Activated CD4-positive, alpha-beta T cell treated with anti-CD3 and anti-CD28 coated beads, Interleukin-2, amount 50 U/mL, for 48 hours (primary cell): ENCODE measurements around the gene HOXB6.

ENCODE experiments used
- DNase-seq, 2 experiments: peaks; one replicate each; pipeline ENCODE4 v3.0.0-alpha.2; 2020

HOXB6 gene

GRCh38 chr17:48604770-48605329 is at the start of gene HOXB6:
HOXB6 (minus strand) TSS chr17:48604986; CDS start chr17:48598150, 6,836 bp downstream.
- no peak for DNase-seq

- DNase-seq = no peak
Measured at GRCh38 chr17:48649741-48650140, 45.0 kb upstream of the HOXB6 start.

DNA sequence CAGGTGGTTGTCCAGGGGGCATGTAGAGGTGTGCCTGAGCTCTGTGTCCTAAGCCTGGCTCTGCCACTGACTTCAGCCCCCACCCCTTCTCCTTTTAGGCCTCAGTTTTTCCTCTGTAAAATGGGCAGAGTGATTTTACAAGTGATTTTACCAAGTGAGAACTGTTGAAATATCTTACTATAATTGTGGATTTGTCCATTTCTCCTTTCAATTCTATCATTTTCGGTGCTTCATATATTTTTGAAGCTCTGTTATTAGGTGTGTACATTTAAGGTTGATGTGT is 43.1 kb upstream of the HOXB6 start:
- DNase-seq = no peak

- DNase-seq = no peak
Measured at GRCh38 chr17:48647103-48647962, 42.5 kb upstream of the HOXB6 start.

- DNase-seq = peak in 1 of 2 experiments; percentile 21
Measured at GRCh38 chr17:48646183-48647102, 41.7 kb upstream of the HOXB6 start.

GRCh38 chr17:48645639-48646182 is 40.9 kb upstream of the HOXB6 start:
- no peak for DNase-seq

DNA sequence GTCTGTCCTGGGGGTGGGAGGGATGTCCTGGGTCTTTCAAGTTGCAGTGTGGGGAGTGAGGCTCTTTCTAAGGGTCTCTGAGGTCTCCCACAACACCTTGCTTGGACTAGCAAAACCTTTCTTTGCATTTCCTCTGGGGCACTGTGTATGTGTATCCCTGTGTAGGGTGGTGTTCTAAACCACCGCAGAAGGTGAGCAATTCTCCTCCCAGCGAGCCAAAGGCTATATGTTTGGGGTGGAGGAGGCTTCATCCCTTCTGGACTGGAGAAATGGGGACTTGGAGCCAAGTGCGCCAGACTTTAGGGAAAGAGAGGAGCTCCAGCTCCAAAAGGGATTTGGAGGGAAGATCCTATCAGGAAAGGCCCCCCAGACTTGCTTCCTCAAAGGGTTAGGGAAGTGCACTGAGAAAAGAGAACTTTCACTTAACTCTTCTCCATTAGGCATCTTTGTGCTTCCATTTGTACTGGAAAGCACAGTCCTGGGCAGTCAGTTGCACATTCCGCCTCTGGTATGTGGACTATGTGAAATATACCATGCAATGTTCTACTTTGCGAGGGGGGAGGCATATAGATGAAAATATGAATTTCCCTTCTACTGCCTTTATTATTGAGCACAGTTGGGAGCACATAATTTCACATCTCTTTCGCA is 40.2 kb upstream of the HOXB6 start:
- no peak for DNase-seq

DNA sequence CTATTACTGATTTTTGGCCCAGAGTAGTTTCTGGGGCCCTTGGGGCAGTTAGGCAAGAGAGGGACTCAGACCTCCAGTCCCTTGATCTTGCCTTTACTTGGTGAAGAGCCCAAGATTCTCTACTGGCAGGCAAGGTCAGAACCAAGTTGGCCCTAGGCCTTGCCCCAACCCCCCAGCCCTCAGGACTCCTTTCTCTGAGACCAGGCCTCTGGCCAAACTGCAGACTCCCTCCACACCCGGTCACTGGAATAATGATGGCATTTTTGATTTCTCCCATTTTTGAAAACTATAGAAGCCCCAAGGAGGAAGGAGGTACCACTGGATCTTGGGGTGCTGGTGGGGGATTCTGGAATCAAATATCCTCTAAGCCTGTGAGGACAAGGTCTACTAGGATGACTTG is 39.4 kb upstream of the HOXB6 start:
- DNase-seq = no peak

DNA sequence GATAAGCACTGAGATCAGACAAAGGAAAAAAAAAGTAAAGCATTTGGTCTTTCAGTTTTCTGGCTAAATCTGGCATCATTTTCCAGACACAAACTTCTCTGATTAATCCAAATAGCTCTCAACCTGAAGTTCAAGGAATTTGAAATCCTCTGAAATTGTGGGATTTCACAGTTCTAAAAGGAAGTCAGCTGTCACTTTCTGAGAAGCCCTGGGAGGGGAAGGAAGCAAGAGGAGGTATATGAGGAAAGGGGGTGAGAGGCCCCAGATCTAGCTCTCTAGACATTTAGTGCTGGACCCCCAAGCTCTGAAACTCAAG is 38.9 kb upstream of the HOXB6 start:
- no peak for DNase-seq

GRCh38 chr17:48642843-48643696 is 38.3 kb upstream of the HOXB6 start:
- no peak for DNase-seq

GRCh38 chr17:48642059-48642842 is 37.5 kb upstream of the HOXB6 start:
- no peak for DNase-seq

- no peak for DNase-seq
Measured at GRCh38 chr17:48641541-48642058, 36.8 kb upstream of the HOXB6 start.

GRCh38 chr17:48640858-48641180 is 36.0 kb upstream of the HOXB6 start:
- no peak for DNase-seq

- DNase-seq = no peak
Measured at GRCh38 chr17:48639982-48640857, 35.4 kb upstream of the HOXB6 start.

DNA sequence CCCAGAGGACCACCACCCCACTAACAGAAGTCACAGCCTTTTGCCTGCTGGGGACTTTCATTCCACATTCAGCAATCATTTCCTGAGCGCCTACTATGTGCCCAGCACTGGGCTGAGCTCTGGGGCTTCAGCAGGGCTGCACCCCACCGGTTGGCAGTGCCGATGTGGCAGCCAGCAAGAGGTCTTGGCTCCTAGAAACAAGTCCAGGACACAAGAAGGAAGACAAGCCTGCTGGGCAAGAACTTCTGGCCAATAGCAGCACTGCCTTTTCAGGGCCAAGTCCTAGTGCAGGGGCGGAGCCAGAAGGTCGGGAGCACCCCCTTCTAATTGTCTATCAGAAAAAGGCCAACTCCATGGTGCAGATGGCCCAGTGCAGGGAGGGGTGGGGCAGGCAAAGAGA is 34.4 kb upstream of the HOXB6 start:
- no peak for DNase-seq

- DNase-seq = no peak
Measured at GRCh38 chr17:48637323-48638260, 32.8 kb upstream of the HOXB6 start.

DNA sequence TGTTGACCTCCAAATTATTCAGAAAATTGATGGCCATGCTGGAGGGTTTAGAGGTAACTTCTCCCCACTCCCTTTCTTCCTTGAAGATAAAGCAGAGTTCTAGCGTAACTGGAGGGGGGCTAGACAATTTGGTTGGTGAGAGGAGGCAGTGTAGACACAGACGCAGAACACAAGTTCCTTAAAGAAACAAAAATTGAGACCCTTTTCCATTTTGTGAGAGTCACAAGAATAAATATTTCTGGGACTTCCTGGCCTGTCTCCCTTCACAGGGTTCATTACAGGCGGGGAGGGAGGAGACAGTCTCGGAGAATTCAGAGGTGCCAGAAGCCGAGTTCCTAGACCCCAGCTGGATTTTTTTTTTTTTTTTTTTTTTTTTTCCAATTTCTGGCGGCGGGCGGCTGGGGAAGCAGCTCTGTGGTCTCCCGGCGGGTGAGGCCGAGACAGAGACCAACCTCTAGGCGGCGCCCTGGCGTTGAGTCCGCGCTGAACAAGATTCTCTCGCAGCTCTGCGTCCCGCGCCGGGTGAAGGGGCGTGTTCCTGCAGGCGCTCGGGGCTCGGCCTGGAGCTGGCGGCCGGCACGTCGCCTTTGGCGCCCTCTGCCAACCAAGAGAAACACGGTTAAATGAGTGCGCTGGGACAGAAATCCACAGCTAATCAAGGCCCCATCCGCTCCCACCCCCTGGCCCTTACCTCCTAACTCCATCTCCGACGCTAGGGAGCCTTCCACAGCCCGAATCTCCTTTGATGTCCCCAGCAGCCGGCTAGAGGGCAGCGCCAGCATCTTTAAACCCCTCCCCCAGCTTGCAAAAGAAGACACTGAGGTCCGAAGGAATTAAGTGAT is 31.6 kb upstream of the HOXB6 start:
- DNase-seq = peak; percentile 85 to 89
